ENCODE results near the gene STAT3.

- TF ChIP-seq, protein P1, sequence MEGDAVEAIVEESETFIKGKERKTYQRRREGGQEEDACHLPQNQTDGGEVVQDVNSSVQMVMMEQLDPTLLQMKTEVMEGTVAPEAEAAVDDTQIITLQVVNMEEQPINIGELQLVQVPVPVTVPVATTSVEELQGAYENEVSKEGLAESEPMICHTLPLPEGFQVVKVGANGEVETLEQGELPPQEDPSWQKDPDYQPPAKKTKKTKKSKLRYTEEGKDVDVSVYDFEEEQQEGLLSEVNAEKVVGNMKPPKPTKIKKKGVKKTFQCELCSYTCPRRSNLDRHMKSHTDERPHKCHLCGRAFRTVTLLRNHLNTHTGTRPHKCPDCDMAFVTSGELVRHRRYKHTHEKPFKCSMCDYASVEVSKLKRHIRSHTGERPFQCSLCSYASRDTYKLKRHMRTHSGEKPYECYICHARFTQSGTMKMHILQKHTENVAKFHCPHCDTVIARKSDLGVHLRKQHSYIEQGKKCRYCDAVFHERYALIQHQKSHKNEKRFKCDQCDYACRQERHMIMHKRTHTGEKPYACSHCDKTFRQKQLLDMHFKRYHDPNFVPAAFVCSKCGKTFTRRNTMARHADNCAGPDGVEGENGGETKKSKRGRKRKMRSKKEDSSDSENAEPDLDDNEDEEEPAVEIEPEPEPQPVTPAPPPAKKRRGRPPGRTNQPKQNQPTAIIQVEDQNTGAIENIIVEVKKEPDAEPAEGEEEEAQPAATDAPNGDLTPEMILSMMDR (IDR thresholded peaks at IDR 0.05; ENCODE audit: low read depth, low read length, poor library complexity, severe bottlenecking) = no peak
- TF ChIP-seq EZH2phosphoT487 (IDR thresholded peaks at IDR 0.05; ENCODE audit: borderline replicate concordance, low read length) = no peak
Observed at GRCh38 chr17:42276359-42276608, 112.0 kb downstream of the STAT3 start, which contains the start of gene STAT5B.

All from DOHH2 (cell line).